Osteoblast (primary cell): ENCODE results near the gene CELA3B. TPM values are rescaled to one million over a fixed set of nuclear protein-coding genes. Genes with fewer than 3 reads are reported as not detected.

Experiments used
- DNase-seq: peaks from one replicate; pipeline ENCODE4 v3.0.0; 2011; ENCODE audit warnings: low spot score, mixed read lengths; ENCODE audit not compliant: insufficient read length; ENCODE audit errors: missing footprints
- H2AFZ ChIP-seq: 2 replicates; pipeline ENCODE4 v1.6.0; 2011; ENCODE audit warnings: mild to moderate bottlenecking, low read length
- H3K27ac ChIP-seq: 2 replicates; pipeline ENCODE4 v1.5.1; 2011; ENCODE audit warnings: mild to moderate bottlenecking, low read depth, low read length, moderate library complexity
- H3K27me3 ChIP-seq: 2 replicates; pipeline ENCODE4 v1.6.0; 2012; ENCODE audit warnings: mild to moderate bottlenecking, control low read depth, inconsistent platforms, low read length, moderate library complexity; ENCODE audit not compliant: insufficient read depth
- H3K36me3 ChIP-seq: 2 replicates; pipeline ENCODE4 v1.5.1; 2011; ENCODE audit warnings: mild to moderate bottlenecking, low read length, control low read depth, moderate library complexity; ENCODE audit not compliant: insufficient read depth
- H3K4me1 ChIP-seq: 2 replicates; pipeline ENCODE4 v1.5.1; 2011; ENCODE audit warnings: mild to moderate bottlenecking, low read length, control low read depth, moderate library complexity; ENCODE audit not compliant: insufficient read depth
- H3K4me2 ChIP-seq: 2 replicates; pipeline ENCODE4 v1.6.0; 2011; ENCODE audit warnings: mild to moderate bottlenecking, low read length; ENCODE audit not compliant: insufficient read depth
- H3K4me3 ChIP-seq: fragments of 200-600 bp; sonication (generic); 3 replicates; pipeline ENCODE4 v1.5.1; 2012; ENCODE audit warnings: mild to moderate bottlenecking, low read length, inconsistent platforms; ENCODE audit not compliant: insufficient read depth
- H3K79me2 ChIP-seq: 2 replicates; pipeline ENCODE4 v1.6.0; 2012; ENCODE audit warnings: mild to moderate bottlenecking, low read length, control low read depth, inconsistent platforms; ENCODE audit not compliant: insufficient read depth
- H3K9me3 ChIP-seq: 2 replicates; pipeline ENCODE4 v1.5.1; 2011; ENCODE audit warnings: low read depth, low read length, control low read depth
- H4K20me1 ChIP-seq: 2 replicates; pipeline ENCODE4 v1.6.0; 2012; ENCODE audit warnings: mild to moderate bottlenecking, low read length, control low read depth; ENCODE audit not compliant: insufficient read depth
- CTCF ChIP-seq: IDR thresholded peaks from 2 replicates; pipeline ENCODE4 v1.5.1; 2011; ENCODE audit warnings: mild to moderate bottlenecking, low read depth, low read length, moderate library complexity; ENCODE audit errors: extremely low read depth
- total RNA-seq: library from RNA; depleted of rRNA; stranded (reverse); fragments of >200 nt; gene quantifications from 2 replicates; pipeline ENCODE4 v1.2.3, GENCODE V29; 2012

Gene CELA3B
- total RNA-seq, 1 donor = not detected

- TF ChIP-seq CTCF = no peak
- no peak overlapping the region for H2AFZ ChIP-seq
- H3K4me2 ChIP-seq = no peak overlapping the region
- H3K4me1 ChIP-seq = peaks cover 17% of the 10 kb centered on the region
- no peak overlapping the region for H3K4me3 ChIP-seq
- H3K27me3 ChIP-seq = no peaks in the 10 kb centered on the region
- H4K20me1 ChIP-seq = no peaks in the 10 kb centered on the region
- no peaks in the 10 kb centered on the region for H3K9me3 ChIP-seq
- no peak for DNase-seq
- no peaks in the 10 kb centered on the region for H3K36me3 ChIP-seq
- H3K79me2 ChIP-seq = no peaks in the 10 kb centered on the region
- no peak overlapping the region for H3K27ac ChIP-seq
These were observed 32.1 kb upstream of the CELA3B start for GRCh38 chr1:21944733-21945073.

GRCh38 chr1:21946836-21947587 lies 29.8 kb upstream of the CELA3B start:
- Histone ChIP-seq H2AFZ (no peak overlapping the region), H3K36me3 (no peaks in the 10 kb centered on the region), H3K4me1 (peaks cover 8% of the 10 kb centered on the region), H4K20me1 (no peaks in the 10 kb centered on the region), H3K9me3 (no peaks in the 10 kb centered on the region), H3K27me3 (no peaks in the 10 kb centered on the region), H3K27ac (no peak overlapping the region), H3K4me3 (no peak overlapping the region), H3K79me2 (no peaks in the 10 kb centered on the region), H3K4me2 (no peak overlapping the region)
- no peak for TF ChIP-seq CTCF
- DNase-seq = peak; percentile 17

GRCh38 chr1:21950734-21951133 lies 26.1 kb upstream of the CELA3B start:
- H3K36me3 ChIP-seq = no peaks in the 10 kb centered on the region
- no peaks in the 10 kb centered on the region for H3K27me3 ChIP-seq
- H3K4me2 ChIP-seq = no peak overlapping the region
- no peaks in the 10 kb centered on the region for H3K79me2 ChIP-seq
- H3K9me3 ChIP-seq = no peaks in the 10 kb centered on the region
- no peaks in the 10 kb centered on the region for H4K20me1 ChIP-seq
- DNase-seq = no peak
- no peak for TF ChIP-seq CTCF
- H3K4me1 ChIP-seq = no peaks in the 10 kb centered on the region
- no peak overlapping the region for H3K4me3 ChIP-seq
- no peak overlapping the region for H3K27ac ChIP-seq
- H2AFZ ChIP-seq = no peak overlapping the region

- Histone ChIP-seq H2AFZ (no peak overlapping the region), H3K4me1 (peaks cover under 1% of the 10 kb centered on the region), H3K27me3 (no peaks in the 10 kb centered on the region), H4K20me1 (no peaks in the 10 kb centered on the region), H3K9me3 (no peaks in the 10 kb centered on the region), H3K79me2 (no peaks in the 10 kb centered on the region), H3K4me3 (no peak overlapping the region), H3K27ac (no peak overlapping the region), H3K36me3 (no peaks in the 10 kb centered on the region), H3K4me2 (no peak overlapping the region)
- no peak for TF ChIP-seq CTCF
- no peak for DNase-seq
These were observed 25.5 kb upstream of the CELA3B start for GRCh38 chr1:21951226-21951870.
